Stomach (tissue), 9 donors: ENCODE data around the gene FYN. TPM values are rescaled to one million over a fixed set of nuclear protein-coding genes. Genes with fewer than 3 reads are reported as not detected.
A peak's percentile ranks its signal among the peaks of the same experiment; 100 is the strongest.

Experiments used
- DNase-seq, 2 donors: peaks; one replicate each; pipeline versions ENCODE4 v3.0.0 to v3.0.0-alpha.2; 2013 to 2019
- H3K27ac ChIP-seq, 5 donors: fragments of 200-600 bp in 4 of 5; sonication (generic) in 4 of 5; one replicate each; pipeline ENCODE4 v1.5.1; 2013 to 2019; ENCODE audit warnings: mild to moderate bottlenecking in 1 of 5, moderate library complexity in 1 of 5
- H3K27me3 ChIP-seq, 3 donors: fragments of 200-600 bp; sonication (generic); one replicate each; pipeline ENCODE4 v1.5.1; 2017 to 2019; ENCODE audit warnings: mixed run types in 1 of 3
- H3K36me3 ChIP-seq, 4 donors: fragments of 200-600 bp; sonication (generic); 1 replicate in 3 of 4; 2 replicates in 1 of 4; pipeline ENCODE4 v1.5.1; 2016 to 2019
- H3K4me1 ChIP-seq, 4 donors: fragments of 200-600 bp; sonication (generic); one replicate each; pipeline ENCODE4 v1.5.1; 2016 to 2019
- H3K4me3 ChIP-seq, 4 donors: fragments of 200-600 bp; sonication (generic) in 3 of 4; one replicate each; pipeline ENCODE4 v1.5.1; 2016 to 2019; ENCODE audit warnings: mild to moderate bottlenecking in 1 of 4
- H3K9me3 ChIP-seq, 4 donors: fragments of 200-600 bp; sonication (generic); one replicate each; pipeline ENCODE4 v1.5.1; 2016 to 2019
- CTCF ChIP-seq, 7 experiments: fragments of 450-650 bp in 4 of 7; fragments of 200-600 bp in 3 of 7; sonication (generic) in 3 of 7; IDR thresholded peaks; one replicate each; pipeline ENCODE4 v1.5.1; 2016 to 2019; ENCODE audit warnings: antibody characterized with exemption in 7 of 7, control low read depth in 2 of 7, mild to moderate bottlenecking in 1 of 7
- EP300 ChIP-seq: sonication (generic); formaldehyde crosslinking; IDR thresholded peaks from one replicate; pipeline ENCODE4 v1.6.1; 2017; ENCODE audit warnings: antibody characterized with exemption
- POLR2A ChIP-seq, 4 donors: fragments of 450-650 bp; IDR thresholded peaks; one replicate each; pipeline ENCODE4 v1.6.1; 2016; ENCODE audit warnings: antibody characterized with exemption in 4 of 4, control low read depth in 2 of 4, mild to moderate bottlenecking in 1 of 4, moderate library complexity in 1 of 4
- POLR2AphosphoS5 ChIP-seq, 3 donors: sonication (generic); formaldehyde crosslinking; IDR thresholded peaks; one replicate each; pipeline ENCODE4 v1.6.1; 2016; ENCODE audit warnings: antibody characterized with exemption in 3 of 3
- WGBS, 5 donors: extraction: QIAGEN DNeasy Blood & Tissue Kit in 3 of 5; methylation state at CpG; one replicate each; pipeline versions ENCODE4 v1.1.5 to v1.1.7; 2013 to 2018; 5-methylcytosine and 5-hydroxymethylcytosine counted together
- intact Hi-C: fragments of 100-400 bp; cut with DNase I; formaldehyde crosslinking; loops from one replicate; pipeline ENCODE4 v1.15.1; 2023; ENCODE audit warnings: low total_unique reads
- polyA plus RNA-seq, 3 donors: library from polyadenylated mRNA; stranded (reverse); fragments of 200-250 nt; gene quantifications; one replicate each; pipeline ENCODE4 v1.2.3, GENCODE V29; 2013
- total RNA-seq, 5 donors: library from RNA; depleted of rRNA; stranded (reverse); fragments of >200 nt; gene quantifications; one replicate each; pipeline versions ENCODE4 v1.1.0 to v1.2.3, GENCODE V29; 2014 to 2016
- donor health status: healthy with polysubstance abuse.
- donor health status: Bipolar disorder and iron deficiency.
- donor health status: healthy.

FYN gene
- total and polyA plus RNA-seq, 8 donors: 8.4 to 146 (median 37.1) TPM

GRCh38 chr6:111767752-111768430, 105.4 kb downstream of the FYN start:
- H3K27me3 ChIP-seq: no peaks in the 10 kb centered on the region
- no peaks in the 10 kb centered on the region for H3K9me3 ChIP-seq
- H3K4me1 ChIP-seq: peaks cover 0 to 38% (median 20%) of the 10 kb centered on the region in 4 donors
- WGBS, 5 donors: 37 to 50% (median 44%) methylated on average over 5 of the region's 5 CpGs
- TF ChIP-seq POLR2A (IDR thresholded peaks at IDR 0.05) (no peak), EP300 (no peak), POLR2AphosphoS5 (IDR thresholded peaks at IDR 0.05) (no peak), CTCF (IDR thresholded peaks at IDR 0.05) (no peak)
- intact Hi-C loops: no loop called here
- no peak overlapping the region for H3K27ac ChIP-seq
- no peak for DNase-seq
- H3K4me3 ChIP-seq: no peak overlapping the region
- H3K36me3 ChIP-seq: no peaks in the 10 kb centered on the region

- no peak for DNase-seq
- WGBS, 5 donors: 78 to 82% (median 79%) methylated on average over 5 of the region's 5 CpGs
- intact Hi-C loops: no loop called here
- Histone ChIP-seq H3K36me3 (no peaks in the 10 kb centered on the region), H3K4me1 (peaks cover 0 to 52% (median 29%) of the 10 kb centered on the region in 4 donors), H3K27ac (peak overlapping the region in 2 of 5 donors; percentile 16 to 31), H3K9me3 (no peaks in the 10 kb centered on the region), H3K4me3 (no peak overlapping the region), H3K27me3 (no peaks in the 10 kb centered on the region)
- no peak for TF ChIP-seq EP300
- TF ChIP-seq POLR2AphosphoS5 (IDR thresholded peaks at IDR 0.05): no peak
- TF ChIP-seq CTCF (IDR thresholded peaks at IDR 0.05): no peak
- no peak for TF ChIP-seq POLR2A (IDR thresholded peaks at IDR 0.05)
Measured at GRCh38 chr6:111766201-111766857, 106.9 kb downstream of the FYN start.

- no peak for TF ChIP-seq POLR2AphosphoS5 (IDR thresholded peaks at IDR 0.05)
- no peak for TF ChIP-seq CTCF (IDR thresholded peaks at IDR 0.05)
- TF ChIP-seq EP300: no peak
- no peak for TF ChIP-seq POLR2A (IDR thresholded peaks at IDR 0.05)
- H3K4me1 ChIP-seq: peaks cover 4 to 58% (median 31%) of the 10 kb centered on the region in 4 donors
- 59 to 90% (median 78%) methylated on average over 1 of the region's 1 CpG for WGBS, 5 donors
- no peak overlapping the region for H3K4me3 ChIP-seq
- H3K27ac ChIP-seq: peak overlapping the region in 3 of 5 donors; percentile 16 to 31 (median 27)
- no peaks in the 10 kb centered on the region for H3K36me3 ChIP-seq
- no peaks in the 10 kb centered on the region for H3K9me3 ChIP-seq
- no peaks in the 10 kb centered on the region for H3K27me3 ChIP-seq
- DNase-seq: no peak
- intact Hi-C loops: no loop called here
Measured at GRCh38 chr6:111765763-111766162, 107.5 kb downstream of the FYN start.

GRCh38 chr6:111764238-111765175, 108.7 kb downstream of the FYN start:
- peaks cover 9 to 63% (median 35%) of the 10 kb centered on the region in 4 donors for H3K4me1 ChIP-seq
- intact Hi-C loops: no loop called here
- H3K27me3 ChIP-seq: no peaks in the 10 kb centered on the region
- no peak overlapping the region for H3K4me3 ChIP-seq
- peak overlapping the region; percentile 5 to 72 (median 31) for H3K27ac ChIP-seq
- WGBS, 5 donors: 73 to 84% (median 82%) methylated on average over 13 of the region's 13 CpGs
- no peak for DNase-seq
- H3K36me3 ChIP-seq: no peaks in the 10 kb centered on the region
- H3K9me3 ChIP-seq: no peaks in the 10 kb centered on the region
- no peak for TF ChIP-seq POLR2AphosphoS5 (IDR thresholded peaks at IDR 0.05)
- no peak for TF ChIP-seq CTCF (IDR thresholded peaks at IDR 0.05)
- no peak for TF ChIP-seq POLR2A (IDR thresholded peaks at IDR 0.05)
